Measurements from ENCODE around the gene SCRN3.
"Not testable (repeated sequence)": the region's sequence is repeated elsewhere in the genome, so short reads cannot be mapped to it uniquely, and the experiment has no call there.

The SCRN3 gene, protein sequence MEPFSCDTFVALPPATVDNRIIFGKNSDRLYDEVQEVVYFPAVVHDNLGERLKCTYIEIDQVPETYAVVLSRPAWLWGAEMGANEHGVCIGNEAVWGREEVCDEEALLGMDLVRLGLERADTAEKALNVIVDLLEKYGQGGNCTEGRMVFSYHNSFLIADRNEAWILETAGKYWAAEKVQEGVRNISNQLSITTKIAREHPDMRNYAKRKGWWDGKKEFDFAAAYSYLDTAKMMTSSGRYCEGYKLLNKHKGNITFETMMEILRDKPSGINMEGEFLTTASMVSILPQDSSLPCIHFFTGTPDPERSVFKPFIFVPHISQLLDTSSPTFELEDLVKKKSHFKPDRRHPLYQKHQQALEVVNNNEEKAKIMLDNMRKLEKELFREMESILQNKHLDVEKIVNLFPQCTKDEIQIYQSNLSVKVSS

DNA sequence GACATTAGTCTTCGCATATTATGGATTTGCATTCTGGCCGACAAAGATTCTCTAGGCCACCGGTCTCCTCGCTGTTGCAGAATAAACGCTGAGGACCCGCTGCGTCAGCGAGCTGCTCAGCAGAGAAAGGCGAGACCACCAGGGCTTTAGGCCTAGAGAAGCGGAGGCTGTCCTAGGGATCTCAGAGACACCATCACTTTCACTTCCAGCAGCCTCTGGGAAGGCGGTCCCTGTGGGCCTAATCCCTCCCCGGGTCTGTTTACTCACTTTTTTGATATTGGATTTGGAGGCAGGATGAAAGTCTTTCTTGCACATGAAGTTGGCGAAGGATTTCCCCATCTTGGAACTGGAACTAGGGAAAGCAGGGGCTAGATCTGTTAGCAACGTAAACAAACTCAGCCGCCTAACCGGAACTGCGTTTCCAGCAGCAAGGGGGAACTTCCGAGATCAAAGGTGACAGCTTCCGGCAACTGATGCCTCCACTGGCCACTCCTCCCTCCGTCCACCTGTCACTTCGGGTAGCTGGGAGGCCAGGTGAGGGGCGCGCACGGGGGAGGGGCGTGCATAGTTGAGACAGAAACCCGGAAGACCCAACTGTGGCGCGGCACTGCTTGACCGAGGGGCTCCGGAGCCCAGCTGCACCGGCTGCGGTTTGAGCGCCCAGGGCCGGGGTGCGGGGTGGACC, at the start of gene SCRN3:
SCRN3 (plus strand) TSS at position 447 of the 685 bp plus-strand sequence. CDS start 2,554 bp downstream, outside the sequence.
- peak; percentile 76 for DNase-seq (ENCODE audit: low read depth)

DNA sequence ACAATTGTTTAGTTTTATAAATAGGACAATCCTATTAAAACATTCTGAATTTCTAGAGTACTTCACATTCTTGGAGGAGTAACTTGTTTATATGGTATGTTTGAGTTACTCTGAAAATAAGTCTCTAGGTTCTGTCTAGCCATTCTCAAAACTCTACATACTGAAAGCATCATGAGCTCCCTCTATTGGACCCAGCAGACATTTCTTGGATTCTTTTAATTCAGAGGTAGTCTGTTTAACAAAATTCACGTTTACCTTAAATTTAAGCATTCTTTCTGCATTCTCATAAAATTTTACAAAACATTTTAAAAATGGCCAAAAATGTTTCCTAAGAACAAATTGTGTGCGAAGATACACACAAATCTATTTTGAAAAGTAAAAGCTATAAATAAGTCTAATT, 45.5 kb upstream of the SCRN3 start:
- no peak for DNase-seq (ENCODE audit: low read depth)

DNA sequence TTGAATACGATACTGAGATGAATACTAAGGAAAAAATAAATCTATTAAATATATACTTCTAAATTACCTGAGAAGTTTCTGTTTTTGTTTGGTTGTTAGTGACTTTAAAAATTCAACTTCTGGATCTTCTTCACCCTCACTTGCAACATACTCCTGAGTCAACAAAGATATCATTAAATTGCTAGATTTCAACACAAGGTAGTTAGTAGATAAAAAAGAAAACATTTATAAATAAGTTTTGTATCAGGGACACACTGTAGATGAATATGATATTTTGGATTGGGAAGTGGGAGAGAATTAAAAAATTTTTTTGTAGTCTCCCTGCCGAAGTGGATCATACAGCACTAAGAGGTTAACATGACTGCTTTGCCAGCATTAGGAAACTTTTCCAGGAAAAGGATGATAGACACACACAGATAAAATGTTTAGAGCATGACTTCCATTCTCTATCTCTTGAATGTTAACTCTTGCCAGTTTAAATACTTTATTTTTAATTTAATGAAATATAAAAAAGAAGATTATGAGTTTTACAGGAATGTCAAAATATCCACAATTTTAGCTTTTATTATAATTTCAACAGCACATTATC, 44.8 kb upstream of the SCRN3 start:
- no peak for DNase-seq (ENCODE audit: low read depth)

DNA sequence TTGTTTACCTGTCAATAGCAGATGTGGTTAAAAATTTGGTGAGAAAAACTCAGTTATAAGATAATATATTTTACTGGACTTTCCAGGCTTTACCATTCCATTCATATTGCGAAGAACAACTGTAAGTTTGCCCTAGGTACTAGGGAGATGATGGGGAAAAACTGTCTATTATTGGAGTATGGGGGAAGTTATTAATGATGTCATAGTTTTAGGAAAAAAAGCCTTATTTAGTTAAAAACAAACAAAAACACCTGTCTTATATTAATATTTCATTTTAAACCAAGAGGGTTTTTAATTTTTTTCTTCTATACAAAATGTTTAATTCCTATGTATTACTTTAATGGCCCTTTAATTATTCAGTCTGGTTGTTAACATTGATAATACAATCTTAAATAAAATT, 42.5 kb upstream of the SCRN3 start:
- DNase-seq (ENCODE audit: low read depth) = no peak

DNA sequence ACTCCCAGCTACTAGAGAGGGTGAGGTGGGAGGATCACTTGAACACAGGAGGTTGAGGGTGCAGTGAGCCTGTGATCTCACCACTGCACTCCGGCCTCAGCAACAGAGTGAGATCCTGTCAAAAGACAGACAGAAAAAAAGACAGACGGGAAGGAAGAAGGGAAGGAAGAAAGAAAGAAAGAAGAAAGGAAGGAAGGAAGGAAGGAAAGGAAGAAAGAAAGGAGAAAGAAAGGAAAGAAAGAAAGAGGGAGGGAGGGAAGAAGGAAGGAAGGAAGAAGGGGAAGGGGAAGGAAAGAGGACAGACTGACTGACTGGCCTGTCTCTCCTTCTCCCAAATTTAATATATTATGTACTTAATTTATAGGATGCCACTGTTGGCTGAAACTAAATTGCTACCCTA, 39.2 kb upstream of the SCRN3 start:
- DNase-seq (ENCODE audit: low read depth) = no peak

DNA sequence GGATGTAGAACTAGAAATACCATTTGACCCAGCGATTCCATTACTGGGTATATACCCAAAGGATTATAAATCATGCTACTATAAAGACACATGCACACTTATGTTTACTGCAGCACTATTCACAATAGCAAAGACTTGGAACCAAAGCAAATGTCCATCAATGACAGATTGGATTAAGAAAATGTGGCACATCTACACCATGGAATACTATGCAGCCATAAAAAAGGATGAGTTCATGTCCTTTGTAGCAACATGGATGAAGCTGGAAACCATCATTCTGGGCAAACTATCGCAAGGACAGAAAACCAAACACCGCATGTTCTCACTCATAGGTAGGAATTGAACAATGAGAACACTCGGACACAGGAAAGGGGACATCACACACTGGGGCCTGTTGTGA, 35.9 kb upstream of the SCRN3 start:
- DNase-seq (ENCODE audit: low read depth) = not testable (repeated sequence)

DNA sequence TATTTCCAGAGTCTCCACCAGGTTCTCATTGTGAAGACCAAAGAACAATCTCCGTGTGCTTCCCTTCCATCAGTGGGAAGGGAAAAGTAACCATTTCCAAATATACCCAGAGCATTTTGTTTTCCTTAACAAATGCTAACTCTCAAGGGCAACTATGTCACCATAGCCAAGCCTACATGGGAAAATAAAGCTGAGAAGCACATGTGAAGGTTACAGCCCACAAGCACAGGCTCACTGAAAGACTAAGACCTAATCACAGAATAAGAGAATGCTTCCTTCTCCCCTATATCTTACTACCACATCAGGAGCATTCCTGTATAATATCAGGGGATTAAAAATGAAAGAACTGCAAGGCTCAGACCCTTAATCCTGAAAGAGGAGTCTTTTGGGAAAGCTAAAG, 32.6 kb upstream of the SCRN3 start:
- no peak for DNase-seq (ENCODE audit: low read depth)

DNA sequence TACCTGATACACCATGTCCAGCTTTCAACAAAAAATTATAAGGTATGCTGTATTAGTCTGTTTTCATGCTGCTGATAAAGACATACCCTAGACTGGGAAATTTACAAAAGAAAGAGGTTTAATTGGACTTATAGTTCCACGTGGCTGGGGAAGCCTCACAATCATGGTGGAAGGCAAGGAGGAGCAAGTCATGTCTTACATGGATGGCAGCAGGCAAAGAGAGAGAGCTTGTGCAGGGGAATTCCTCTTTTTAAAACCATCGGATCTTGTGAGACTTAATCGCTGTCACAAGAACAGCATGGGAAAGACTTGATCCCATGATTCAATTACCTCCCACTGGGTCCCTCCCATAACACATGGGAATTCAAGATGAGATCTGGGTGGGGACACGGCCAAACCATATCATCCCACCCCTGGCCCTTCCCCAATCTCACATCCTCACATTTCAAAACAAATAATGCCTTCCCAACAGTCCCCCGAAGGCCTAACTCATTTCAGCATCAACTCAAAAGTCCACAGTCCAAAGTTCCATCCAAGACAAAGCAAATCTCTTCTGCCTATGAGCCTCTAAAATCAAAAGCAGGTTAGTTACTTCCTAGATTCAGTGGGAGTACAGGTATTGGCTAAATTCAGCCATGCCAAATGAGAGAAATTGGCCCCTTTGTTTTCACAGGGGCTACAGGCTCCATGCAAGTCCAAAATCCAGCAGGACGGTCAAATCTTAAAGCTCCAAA, 31.9 kb upstream of the SCRN3 start:
- DNase-seq (ENCODE audit: low read depth) = not testable (repeated sequence)

DNA sequence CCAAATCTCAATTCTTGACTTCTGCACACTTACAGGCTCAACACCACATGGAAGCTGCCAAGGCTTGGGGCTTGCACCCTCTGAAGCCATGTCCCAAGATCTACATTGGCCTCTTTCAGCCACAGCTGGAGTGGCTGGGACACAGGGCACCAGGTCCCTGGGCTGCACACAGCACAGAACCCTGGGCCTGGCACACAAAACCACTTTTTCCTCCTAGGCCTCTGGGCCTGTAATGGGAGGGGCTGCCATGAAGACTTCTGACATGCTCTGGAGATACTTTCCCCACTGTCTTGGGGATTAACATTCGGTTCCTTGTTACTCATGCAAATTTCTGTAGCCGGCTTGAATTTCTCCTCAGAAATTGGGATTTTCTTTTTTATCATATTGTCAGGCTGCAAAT, 30.9 kb upstream of the SCRN3 start:
- DNase-seq (ENCODE audit: low read depth) = no peak

DNA sequence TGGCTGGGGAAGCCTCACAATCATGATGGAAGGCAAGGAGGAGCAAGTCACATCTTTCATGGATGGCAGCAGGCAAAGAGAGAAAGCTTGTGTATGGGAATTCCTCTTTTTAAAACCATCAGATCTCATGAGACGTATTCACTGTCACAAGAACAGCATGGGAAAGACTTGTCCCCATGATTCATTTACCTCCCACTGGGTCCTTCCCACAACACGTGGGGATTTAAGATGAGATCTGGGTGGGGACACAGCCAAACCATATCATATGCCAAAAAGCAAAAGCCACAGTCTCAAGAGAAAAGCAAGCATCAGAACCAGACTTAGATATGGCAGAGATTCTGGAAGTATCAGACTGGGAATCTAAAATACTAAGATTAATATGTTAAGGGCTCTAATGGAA, 30.0 kb upstream of the SCRN3 start:
- no peak for DNase-seq (ENCODE audit: low read depth)

DNA sequence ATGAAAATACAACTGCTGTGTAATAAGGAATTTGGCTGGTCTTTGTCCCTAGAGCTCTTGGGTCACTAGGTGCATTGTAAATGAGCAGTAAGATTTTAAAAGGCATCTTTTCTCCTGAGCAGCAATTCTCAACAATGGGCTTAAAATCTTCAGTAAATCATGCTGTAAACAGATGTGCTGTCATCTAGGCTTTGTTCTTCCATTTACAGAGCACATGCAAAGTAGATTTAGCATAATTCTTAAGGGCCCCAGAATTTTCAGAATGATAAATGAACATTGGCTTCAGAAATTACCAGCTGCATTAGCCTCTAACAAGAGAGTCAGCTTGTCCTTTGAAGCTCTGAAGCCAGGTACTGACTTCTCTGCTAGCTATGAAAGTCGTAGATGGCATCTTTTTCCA, 26.8 kb upstream of the SCRN3 start:
- DNase-seq (ENCODE audit: low read depth) = no peak

DNA sequence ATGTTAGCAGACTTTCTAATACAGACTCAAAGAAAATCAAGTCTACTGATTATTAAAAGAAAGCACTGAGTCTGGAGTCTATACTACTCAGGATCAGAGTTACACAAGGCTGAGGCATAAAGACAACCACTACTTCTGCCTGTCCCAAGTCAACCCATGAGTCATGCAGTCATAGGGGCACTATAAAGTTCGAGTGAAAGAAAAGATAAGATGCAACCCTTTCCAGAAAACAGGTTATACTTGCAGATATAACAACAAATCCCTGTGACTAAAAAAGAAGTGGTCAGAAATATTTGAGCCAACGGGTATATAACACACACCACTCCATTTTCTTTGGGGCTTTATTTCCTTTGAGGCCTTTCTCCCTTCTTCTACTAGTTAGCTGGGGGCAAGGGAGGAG, 18.6 kb upstream of the SCRN3 start:
- DNase-seq (ENCODE audit: low read depth) = no peak

DNA sequence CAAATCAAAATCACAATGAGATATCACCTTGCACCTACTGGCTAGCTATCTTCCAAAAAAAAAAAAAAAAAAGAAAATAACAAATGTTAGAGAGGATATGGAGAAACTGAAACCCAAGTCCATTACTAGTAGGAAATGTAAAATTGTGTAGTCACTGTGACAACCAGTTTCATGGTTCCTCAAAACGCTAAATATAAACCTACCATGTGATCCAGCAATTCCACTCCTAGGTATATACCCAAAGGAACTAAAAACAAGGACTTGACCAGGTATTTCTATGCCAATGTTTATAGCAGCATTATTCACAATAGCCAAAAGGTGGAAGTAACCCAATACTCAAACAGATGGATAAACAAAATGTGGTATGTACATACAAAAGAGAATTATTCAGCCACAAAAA, 11.7 kb upstream of the SCRN3 start:
- no peak for DNase-seq (ENCODE audit: low read depth)

DNA sequence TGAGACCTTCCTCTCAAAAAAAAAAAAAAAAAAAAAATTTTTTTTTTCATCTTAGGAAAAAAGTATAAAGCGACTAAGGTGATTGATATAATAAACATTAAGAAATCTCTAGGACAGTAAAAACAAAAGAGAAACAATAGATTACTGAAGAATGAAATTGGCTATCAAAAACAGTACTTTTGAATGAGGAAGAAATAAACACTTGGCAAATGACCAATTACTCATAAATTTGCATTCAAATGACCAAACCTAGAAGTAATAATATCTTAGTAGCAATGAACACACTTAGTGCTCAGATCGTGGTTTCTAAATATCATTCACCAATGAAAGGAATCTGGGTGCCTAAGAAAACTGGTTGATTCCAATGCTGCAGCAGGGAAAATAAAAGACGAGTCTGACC, 10.3 kb upstream of the SCRN3 start:
- DNase-seq (ENCODE audit: low read depth) = no peak

DNA sequence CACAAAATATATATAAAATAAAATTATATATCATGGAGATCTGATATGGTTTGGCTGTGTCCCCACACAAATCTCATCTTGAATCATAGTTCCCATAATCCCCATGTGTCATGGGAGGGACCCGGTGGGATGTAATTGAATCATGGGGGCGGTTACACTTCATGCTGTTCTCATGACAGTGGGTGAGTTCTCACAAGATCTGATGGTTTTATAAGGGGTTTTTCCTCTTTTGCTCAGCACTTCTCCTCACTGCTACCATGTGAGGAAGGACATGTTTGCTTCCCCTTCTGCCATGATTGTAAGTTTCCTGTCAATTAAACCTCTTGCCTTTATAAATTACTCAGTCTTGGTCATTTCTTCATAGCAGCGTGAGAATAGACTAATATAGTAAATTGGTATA, 6.8 kb upstream of the SCRN3 start:
- not testable (repeated sequence) for DNase-seq (ENCODE audit: low read depth)

DNA sequence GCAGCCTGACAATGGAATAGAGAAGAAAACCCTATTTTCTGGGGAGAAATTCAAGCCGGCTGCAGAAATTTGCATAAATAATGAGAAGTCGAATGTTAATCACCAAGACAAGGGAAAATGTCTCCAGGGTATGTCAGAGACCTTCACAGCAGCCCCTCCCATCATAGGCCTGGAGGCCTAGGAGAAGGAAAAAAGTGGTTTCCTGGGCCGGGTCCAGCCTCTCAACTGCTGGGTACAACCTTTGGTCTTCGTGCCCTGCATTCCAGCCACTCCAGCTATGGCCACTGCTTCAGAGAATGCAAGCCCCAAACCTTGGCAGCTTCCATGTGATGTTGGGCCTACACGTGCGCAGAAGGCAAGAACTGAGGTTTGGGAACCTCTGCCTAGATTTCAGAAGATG, 6.0 kb upstream of the SCRN3 start:
- no peak for DNase-seq (ENCODE audit: low read depth)

DNA sequence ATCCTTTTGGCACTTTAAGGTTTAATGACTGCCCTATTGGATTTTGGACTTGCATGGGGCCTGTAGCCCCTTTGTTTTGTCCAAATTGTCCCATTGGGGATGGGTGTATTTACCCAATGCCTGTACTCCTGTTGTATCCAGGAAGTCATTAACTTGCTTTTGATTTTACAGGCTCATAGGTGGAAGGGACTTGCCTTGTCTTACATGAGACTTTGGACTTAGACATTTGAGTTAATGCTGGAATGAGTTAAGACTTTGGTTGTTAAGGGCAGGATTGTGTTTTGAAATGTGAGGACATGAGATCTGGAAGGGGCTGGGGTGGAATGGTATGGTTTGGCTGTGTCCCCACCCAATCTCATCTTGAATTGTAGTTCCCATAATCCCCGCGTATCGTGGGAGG, 5.2 kb upstream of the SCRN3 start:
- not testable (repeated sequence) for DNase-seq (ENCODE audit: low read depth)

DNA sequence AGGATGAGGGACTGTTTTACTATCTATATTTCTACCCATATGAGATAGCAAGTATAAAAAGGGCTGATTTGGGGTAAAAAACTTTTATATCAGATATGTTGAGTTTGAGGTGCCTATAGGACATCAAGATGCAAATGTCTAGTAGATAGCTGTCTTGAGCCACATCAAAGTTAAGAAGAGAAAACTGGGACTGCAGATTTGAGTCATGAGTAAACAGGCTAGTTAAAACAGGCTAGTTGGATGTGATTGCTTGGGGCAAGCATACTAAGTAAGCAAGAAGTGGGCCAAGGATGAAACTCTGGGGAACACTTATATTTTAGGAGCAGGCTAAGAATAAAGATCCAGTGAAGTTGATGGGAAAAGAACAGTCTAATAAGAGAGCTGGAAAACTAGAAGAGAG, 2.8 kb upstream of the SCRN3 start:
- DNase-seq (ENCODE audit: low read depth) = no peak

DNA sequence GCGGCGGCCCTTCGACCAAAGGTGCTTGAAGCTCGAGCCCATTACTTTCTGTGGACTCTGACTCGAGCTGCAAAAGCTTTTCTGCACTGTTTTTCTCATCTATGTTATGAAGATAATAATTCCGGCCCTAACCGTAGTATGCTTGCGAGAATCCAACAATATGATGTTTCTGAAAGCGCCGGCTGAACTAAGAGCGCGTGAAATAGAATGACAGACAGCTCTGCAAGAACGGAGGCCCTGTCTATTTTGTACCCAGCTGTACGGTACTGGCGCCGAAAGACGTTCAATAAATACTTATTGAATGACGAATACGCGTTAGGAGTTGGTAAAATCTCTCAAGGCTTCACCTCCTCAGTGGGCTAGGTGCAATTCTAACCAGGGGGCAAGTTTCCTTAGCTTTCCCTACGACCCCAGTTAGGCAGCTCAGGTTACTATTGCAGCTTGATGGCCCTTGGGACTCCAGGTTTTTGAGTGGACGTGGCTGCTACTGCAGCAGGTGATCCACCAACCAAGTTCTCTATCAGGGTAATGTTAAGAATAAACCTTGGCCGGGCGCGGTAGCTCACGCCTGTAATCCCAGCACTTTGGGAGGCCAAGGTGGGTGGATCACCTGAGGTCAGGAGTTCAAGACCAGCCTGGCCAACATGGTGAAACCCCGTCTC, 570 bp downstream of the SCRN3 start:
- no peak for DNase-seq (ENCODE audit: low read depth)

DNA sequence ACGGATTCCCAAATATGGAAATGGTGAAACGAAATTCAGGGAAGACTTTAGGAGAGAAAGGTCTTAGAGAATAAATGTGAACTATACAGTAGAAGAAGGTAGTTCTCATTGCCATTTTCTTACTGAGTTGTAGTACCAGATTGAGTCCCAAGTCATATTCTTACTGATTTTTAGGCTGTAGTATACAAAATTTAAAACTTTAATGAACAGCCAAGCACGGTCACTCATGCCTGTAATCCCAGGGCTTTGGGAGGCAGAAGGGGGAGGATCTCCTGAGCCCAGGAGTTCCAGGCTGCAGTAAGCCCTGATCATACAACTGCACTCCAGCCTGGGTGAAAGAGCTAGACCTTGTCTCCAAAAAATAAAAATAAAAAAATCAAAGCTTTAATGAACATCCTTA, 2.2 kb downstream of the SCRN3 start:
- DNase-seq (ENCODE audit: low read depth) = no peak

DNA sequence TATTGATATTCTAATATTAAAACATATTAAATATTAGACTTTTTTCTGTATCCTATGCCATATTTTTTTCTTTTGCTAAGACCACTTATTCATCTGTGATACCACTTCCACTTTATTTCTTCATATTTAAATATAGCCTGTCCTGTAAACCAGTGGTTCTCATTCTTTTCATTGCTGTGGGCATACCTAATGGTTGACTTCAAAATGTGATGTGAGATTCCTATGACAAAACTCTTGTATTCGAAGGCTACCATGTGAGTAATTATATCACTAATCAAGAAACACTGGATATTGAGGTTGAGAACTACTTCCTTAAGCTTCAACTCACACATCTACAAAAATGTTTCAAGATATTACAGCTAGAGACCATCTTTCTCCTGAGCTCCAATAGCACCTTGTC, 3.6 kb downstream of the SCRN3 start:
- DNase-seq (ENCODE audit: low read depth) = no peak

DNA sequence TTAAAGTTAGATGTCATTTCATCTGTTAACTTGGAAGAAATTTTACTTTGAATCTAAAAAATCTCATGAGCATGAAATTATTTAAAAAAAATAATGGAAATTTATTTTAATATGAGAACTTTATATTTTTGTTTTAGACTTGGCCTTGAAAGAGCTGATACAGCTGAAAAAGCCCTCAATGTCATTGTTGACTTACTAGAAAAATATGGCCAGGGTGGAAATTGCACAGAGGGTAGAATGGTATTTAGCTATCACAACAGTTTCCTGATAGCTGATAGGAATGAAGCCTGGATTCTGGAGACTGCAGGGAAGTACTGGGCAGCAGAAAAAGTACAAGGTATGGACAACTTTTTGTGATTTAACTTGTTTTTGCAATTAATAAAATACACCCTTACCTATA, 5.3 kb downstream of the SCRN3 start:
- DNase-seq (ENCODE audit: low read depth) = no peak
